IPS-NIHi7 (cell line): ENCODE measurements around the gene ADCK2.
"Not testable (repeated sequence)": the region's sequence is repeated elsewhere in the genome, so short reads cannot be mapped to it uniquely, and the experiment has no call there.

ENCODE experiments used
- DNase-seq: peaks from one replicate; pipeline ENCODE4 v3.0.0; 2012; ENCODE audit warnings: mixed read lengths; ENCODE audit errors: extremely low spot score

ADCK2 gene, protein sequence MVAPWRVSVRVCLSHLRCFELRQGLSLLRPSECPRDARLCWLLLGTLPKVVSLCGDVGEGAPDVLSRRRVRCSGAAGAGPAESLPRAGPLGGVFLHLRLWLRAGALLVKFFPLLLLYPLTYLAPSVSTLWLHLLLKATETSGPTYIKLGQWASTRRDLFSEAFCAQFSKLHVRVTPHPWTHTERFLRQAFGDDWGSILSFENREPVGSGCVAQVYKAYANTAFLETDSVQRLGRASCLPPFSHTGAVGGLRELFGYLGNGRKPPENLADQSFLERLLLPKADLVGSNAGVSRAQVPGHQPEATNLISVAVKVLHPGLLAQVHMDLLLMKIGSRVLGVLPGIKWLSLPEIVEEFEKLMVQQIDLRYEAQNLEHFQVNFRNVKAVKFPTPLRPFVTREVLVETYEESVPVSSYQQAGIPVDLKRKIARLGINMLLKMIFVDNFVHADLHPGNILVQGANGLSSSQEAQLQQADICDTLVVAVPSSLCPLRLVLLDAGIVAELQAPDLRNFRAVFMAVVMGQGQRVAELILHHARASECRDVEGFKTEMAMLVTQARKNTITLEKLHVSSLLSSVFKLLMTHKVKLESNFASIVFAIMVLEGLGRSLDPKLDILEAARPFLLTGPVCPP

DNA sequence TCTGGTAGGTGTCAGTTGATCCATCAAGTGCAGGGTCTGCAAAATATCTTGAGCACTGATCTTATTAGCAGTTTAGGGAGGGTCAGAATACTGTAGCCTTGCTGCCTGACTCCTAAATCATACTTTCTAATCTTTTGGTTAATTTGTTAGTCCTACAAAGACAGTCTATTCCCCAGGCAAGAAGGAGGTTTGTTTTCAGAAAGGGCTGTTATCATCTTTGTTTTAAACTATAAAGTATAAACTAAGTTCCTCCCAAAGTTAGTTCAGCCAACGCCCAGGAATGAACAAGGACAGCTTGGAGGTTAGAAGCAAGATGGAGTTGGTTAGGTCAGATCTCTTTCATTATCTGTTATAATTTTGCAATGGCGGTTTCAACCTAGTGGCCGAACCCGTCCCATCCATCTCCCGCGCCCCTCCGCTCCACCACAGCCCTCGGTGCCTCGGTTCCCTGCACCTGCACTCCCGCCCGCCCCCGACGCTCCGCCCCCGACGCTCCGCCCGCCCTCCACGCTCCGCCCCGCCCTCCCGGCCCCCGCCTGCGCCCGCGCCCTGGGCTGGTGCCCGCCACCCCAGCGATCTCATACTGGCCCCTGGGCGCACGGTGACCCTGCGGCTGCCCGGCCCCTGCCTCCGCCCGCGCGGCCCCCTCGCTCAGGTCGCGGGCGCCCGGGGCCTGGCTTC is at the start of gene ADCK2:
Gene ADCK2 (plus strand): TSS at position 564 of the 681 bp plus-strand sequence. CDS start 386 bp downstream, outside the sequence.
- DNase-seq = peak; percentile 94

DNA sequence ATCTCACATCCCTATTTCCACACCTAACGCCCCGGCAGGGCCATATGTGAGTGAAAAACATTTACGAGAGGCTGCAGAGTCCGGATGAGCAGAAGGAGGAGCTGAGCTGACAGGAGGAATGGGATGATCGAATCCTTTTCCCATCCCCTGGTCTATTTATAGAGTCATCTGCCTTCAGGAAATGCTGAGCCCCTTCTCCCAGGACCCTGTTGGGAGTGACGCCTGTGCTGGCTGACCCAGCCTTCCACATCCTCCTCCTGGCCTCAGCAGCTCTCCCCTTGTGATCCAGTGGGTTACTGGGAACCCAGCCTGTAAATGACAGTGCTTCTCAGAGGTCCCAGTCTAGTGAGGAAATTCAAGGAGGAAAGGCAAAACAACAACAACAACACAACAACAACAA is 48.8 kb upstream of the ADCK2 start:
- DNase-seq = no peak

DNA sequence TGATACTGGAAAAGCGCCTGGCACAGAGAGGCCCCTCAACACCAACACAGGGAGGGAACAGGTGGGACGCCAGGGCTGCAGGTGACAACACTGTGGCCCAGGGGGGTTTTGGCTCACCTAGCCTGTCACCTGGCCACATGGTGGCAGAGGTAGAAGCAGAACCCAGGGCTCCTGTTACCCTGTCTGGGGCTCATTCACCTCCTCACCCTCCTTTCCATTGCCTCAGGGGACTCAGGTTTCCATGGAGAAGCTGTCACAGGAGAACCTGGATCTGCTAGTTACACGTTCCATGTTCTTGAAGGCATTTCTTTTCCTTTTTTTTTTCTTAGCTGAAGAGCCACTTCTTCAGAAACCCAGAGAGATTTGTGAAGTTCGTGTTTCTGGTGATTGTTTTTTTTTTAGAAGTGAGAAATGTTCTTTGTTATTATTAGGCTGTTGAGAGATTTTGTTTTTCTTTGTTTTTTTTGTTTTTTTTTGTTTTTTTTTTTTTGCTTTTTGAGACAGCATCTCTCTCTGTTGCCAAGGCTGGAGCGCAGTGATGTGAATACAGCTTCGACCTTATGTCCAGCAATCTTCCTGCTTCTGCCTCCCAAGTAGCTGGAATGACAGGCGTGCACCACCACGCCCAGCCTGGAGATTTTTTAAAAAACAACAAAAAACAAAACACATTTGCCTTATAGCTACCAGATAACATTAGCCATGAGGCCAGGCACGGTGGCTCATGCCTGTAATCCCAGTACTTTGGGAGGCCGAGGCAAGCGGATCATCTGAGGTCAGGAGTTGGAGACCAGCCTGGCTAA is 48.2 kb upstream of the ADCK2 start:
- DNase-seq = no peak

DNA sequence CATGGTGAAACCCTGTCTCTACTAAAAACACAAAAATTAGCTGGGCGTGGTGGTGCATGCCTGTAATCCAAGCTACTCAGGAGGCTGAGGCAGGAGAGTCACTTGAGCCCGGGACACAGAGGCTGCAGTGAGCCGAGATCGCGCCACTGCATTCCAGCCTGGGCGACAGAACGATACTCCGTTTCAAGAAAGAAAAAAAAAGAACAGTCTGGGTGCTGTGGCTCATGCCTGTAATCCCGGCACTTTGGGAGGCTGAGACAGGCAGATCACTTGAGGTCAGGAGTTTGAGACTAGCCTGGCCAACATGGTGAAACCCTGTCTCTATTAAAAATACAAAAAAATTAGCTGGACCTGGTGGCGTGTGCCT is 47.6 kb upstream of the ADCK2 start:
- DNase-seq = not testable (repeated sequence)

DNA sequence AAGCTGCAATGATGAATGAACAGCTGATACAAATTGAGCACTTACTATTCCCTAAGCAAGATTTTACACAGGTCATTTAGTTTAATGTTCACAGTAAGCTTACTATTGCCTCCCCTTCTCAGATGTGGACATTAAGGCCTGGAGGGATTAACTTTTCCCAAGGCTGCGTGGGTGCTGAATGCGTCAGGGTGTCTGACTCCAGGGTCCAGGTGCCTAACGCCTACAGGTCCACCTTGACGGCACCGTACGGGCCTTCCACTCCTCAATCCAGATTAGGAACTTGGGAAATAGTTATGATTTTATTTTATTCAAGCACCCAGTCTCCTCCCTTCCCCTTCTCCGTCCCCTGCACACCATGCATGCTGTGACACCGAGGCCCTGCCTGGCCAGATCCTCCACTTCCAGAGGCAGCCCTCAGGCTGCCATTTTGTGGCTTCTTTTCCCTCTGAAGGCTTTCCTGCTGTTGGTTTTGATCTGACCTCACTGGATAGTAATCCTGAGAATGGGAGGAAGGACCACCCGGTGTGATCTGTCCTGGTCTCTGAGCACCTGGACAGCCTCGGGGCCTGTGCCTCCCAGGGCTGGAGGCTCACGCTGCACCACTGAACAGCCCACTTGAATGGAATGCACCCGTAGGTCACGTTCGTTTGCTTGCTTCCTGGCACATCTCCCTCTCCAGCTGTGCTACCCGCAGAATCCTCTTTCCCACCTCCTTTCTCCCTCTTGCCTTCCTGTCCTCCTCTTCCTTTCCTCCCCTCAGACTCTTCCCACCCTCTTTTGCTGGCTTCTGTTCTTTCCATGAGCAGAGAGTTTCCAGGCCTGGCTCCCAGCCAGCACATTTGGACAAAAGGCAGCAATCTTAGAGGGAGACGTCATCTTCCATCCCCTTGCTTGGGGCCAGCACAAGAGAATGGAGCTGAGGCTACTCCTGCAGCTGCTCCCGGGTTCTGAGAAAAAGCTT is 46.6 kb upstream of the ADCK2 start:
- peak; percentile 73 for DNase-seq

DNA sequence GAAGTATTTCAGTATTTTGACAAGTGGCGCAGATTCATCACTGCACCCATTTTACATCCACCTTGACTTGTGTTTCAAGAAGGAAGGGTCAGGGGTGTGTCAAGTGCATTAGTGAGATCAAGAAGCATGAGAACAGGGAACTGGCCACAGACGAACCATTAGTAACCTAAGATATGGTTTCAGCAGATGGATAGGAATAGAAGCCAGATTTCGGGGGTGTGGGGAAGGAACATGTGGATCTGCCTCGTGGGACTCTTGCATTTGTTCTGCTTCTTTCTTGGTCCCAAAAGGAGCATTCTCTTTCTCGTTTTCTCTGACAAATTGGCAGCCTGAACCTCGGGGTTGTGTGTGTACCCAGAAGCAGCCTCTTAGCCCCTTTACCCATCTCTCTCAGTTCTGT is 41.7 kb upstream of the ADCK2 start:
- DNase-seq = no peak

DNA sequence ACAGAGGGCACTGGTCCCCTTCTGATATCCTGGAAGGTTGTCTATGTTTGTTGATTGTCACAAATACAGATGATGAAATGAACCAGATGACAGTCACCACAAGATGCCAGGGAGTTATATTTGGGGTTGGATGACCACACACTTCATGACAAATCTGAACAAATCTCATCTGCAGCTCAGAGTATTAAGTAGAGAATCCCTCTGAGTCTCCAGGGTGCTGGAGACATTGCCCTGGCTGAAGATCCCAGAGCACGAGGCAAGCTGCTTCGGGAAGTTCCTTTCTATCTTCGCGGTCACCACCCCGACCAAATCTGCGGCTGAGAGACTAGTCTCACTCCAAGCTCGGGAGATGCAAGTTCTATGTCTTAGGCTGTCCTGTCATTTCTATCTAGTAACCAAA is 41.1 kb upstream of the ADCK2 start:
- DNase-seq = no peak

DNA sequence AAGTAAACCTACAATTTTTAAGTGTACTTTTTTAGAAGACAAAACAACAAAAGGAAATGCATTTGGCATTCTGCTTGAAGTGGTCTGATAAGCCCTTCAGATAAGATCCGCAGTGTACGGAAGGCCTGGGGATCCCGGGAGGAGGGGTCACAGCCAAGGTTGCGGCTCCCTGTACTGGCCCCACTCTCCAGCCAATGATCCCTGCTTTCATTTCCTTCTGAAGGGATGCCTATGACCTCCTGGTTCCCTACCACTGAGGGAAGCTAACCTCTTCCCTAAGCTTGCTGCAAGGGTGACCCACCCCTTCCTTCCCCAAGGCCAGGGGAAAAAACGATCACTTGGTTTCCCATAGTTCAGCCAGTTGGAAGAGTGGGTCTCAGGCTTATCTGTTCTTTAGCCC is 37.4 kb upstream of the ADCK2 start:
- DNase-seq = no peak

DNA sequence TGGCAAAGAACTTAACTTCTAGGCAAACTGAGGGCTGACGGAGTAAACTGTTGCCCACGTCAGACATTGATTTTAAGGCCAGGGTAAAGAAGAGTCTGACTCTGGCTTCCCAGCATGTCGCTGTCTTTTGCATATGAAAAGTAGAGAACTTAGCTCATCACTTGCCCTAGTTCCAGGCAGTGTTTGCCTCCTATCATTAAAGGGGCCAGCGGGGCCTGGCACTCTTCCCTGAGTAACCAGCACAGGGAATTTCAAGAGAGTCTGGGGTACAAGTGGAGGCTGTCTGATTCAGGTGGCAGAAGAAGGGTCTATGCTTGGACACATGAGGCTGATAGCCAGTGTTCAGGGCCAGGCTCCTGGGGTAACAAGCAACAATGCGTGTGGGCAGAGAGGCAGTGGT is 36.9 kb upstream of the ADCK2 start:
- DNase-seq = no peak

DNA sequence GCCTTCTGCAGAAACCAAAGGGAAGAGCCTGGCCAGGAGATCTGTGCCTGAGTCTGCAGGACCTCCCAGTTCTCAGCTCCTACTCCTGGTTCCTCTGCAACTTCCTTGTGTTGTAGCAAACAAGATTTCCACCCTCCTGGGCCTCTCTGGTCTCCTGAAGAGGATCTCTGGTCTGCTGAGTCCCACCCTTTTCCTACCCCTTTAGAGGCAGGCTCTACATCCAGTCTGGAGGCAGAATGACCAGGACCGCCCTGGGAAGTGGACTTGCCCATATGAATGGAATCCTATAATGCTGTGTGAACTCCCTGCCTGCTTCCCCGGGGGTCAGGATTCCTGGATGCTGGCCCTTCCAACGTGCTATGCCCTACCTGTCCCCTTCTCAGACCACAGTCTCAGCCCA is 35.3 kb upstream of the ADCK2 start:
- DNase-seq = no peak

DNA sequence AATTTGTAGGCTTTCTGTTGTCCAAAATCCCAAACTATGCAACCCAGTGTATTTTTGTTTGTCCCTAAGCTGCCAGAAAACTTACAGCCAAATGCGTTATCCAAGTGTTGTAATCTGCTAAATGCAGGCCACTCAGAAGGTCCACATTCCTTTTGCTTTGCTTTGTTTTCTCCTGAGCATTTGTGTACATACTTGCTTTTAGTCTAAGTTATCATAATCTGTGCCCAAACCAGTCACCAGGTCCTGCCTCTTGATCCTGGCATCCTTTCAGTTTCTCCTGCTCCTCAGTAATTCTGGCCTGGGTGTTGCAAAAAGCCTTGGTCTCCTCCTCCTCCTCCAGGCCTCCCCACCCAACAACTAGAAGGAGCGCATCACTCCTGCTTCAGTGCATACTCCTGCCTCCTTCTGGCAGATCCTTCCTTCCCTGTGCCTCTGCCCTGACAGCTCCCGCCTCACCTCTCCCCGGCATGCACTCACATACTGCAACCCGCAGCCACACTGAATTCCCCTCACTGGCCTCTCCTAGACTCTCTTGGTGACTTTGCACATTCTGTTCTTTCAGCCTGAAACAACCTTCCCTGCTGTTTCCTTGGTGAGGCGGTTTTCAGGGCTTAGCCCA is 34.5 kb upstream of the ADCK2 start:
- peak; percentile 68 for DNase-seq

DNA sequence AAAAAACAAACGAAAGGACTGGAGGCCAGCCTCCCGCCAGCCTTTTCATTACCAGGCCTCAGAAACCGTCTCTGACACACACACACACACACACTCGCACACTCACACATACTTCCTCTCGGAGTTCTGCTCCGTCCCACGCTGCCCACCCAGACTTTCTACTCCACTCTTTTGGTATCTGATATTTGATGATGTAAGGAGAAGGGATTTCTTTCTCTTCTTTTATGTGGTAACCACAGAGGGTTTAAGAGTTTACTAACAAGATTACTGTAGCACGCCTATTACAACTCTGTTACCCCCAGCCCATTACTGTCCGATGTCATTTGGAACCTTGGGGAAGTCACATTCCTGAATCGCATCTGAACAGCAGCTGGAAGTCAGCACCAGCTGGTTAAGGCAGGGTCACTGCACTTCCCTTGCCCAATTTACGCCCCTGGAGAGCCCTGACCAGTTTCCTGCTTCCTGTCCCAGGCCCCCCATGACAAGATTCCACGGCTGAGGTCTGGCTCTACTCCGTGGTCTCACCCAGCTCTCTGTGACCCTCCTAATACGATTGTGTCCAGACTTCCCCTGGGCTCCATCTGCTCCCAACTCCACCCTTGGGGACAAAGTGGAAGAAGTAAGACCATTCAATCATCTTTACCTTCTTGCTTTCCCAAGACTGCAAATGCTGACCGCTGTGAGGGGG is 33.2 kb upstream of the ADCK2 start:
- no peak for DNase-seq

DNA sequence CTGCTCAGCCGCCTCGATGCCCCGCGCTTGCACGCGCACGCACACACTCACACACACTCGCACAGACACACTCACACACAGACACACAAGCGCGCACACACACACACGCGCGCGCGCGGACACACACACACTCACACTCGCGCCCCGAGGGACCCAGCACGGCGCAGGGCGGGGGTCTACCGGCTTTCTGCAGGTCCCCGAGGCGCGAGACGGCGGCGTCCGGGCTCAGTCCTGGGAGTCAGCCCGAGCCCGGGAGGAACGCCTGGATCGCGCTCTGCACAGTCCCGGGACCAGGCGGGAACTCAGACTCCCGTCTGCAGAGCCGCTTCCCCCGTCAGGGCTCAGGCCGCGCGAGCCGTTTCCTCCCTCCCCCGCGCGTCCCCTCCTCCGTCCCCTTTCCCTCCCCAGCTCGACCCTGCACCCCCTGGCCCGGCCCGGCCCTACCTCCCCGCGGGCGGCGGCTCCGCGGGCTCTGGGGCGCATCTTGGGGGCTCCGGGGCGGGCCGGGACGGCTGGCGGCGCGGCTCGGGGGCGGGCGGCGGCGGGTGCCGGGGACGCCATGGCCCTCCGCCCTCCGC is 32.6 kb upstream of the ADCK2 start:
- DNase-seq = peak; percentile 60

DNA sequence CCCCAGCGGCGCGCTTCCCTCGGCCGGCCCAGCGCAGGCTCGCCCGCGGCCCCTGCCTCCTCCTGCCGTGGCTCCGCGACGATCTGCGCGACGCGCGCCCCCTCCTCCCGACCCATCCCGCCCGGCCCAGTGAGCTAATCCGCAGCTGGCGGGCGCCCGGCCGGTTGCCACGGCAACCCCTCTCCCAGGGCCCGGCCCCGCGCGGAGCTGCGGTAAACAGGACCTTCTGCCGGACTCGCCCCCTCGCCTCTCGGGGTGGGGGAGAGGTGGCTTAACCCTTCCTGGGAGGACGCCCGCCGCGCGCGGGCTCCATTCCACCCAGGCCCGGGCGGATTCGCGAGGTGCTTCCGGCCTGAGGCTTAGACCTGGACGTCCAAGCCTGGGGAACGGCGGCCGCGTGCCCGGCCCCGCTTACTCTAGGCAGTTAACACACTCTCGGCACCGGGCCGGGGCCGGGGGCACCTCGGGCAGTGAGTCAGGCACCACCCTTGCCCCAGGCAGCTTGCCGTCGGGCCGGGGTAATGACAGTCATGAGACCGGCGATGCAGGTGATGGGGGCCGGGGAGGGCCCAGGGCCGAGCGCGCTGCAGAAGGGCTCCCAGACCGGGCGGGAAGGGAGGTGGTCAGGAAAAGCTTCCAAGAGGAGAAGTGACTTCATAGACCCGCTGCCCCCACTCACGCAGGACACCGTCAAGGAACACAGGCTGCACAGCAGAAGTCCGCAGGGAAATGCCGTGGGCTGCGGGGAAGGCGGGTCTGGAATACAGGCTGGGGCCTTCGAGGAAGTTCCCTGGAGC is 31.8 kb upstream of the ADCK2 start, which contains the start of gene DENND2A:
Gene DENND2A (minus strand): TSS at position 87 of the 797 bp plus-strand sequence. CDS start 38,416 bp downstream, outside the sequence.
- DNase-seq = peak; percentile 85

DNA sequence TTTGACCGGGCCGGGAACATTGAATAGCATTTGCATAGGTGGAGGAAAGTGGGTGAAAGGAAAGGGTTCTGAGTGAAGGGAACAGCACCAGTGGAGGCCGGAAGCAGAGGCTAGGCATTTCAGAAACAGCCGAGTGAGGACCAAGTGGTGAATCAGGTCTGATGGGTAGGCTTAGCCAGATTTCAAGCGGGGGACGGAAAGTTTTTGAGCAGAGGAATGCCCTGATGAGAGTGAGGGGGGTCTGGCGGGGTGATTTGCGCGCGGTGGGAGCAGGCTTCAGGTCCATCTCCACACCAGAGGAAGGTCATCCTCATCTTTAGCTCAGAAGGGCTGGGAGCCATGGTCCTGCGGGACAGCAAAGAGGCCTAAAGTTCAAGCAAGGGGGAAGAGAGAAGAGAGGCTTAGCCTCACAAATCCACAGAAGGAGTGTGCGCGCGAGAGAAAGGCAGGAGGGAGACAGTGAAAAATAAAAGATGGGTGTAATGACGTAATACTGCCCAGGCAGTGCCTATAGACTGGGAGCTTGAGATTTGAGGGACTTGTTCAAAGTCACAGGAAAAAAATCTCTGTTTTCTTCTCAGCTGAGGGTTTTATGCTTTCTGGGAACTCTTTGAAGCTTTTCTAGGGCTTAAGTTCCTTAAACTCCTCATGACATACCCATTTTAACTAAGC is 31.1 kb upstream of the ADCK2 start:
- DNase-seq = no peak

DNA sequence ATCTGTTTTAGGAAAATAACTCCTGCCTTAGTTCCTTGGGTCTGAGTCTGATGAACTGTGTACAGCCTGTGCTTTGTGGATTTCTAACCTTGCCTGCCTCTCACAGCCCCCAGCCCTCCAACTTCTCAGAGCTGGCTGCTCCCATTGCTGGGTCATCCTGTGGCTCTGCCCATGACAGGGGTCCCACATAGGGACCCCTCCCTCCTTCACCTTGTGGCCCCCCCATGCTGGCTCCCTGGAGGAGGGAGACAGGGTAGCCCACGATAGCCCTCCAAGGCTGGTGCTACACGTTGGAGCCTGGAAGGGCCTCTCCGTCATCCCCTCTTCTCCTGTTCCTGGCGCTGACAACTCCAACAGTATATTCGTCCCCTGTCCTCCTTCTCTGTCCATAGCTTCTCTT is 29.3 kb upstream of the ADCK2 start:
- no peak for DNase-seq

DNA sequence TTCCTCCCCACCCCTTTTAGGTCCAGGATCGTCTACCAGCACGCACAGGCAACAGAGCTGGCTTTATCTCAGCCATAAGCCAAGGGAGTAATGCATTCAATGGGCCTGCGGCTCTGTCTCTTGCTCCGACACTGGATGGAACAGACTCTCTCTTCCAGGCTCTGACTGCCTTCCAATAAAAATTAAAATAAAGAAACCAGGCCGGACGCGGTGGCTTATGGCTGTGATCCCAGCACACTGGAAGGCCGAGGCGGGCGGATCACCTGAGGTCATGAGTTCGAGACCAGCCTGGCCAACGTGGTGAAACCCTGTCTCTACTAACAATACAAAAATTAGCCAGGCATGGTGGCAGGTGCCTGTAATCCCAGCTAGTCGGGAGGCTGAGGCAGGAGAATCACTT is 28.0 kb upstream of the ADCK2 start:
- not testable (repeated sequence) for DNase-seq
